ENCODE data around the gene ZNF91.
"Not testable (repeated sequence)": the region's sequence is repeated elsewhere in the genome, so short reads cannot be mapped to it uniquely, and the experiment has no call there.

ZNF91 gene

GRCh38 chr19:23394511-23394910 lies 760 bp downstream of the ZNF91 start:
- no peak for DNase-seq

DNA sequence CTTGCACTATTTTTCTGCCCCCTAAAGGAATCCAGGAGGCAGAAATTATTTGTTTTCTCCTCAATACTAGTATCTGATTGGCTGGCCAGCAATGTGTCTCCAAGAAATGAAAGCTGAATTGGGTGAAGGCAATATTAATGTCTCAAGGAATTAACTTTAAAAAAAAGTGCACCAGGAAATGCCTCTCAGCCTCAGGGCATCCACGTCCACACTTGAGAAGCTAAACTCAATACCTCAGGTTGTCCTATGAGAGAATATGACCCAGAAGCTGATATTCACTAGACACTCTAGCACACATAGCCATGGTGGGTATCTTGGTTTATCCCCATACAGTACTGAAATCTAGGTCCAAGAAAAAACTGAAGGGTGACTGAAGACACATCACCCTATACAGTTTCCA lies 2.1 kb downstream of the ZNF91 start:
- no peak for DNase-seq

DNA sequence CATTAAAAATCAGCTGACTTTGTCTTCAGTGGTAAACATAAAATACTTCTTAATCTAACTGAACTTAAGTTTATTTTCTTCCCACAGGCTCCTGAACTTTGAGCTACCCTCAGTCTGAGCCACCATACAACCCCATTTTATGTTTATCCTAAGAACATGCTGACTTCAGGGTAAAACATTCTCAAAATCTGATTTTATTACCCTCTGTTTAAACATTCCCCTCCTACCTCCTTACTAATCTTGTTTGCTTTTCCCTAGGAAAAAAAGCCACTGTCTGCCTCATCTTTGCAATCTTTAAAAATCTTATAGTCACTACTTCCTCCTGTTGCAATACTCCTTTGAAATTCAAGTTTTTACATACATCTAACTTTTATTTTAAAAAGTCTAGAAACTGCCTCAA lies 4.0 kb downstream of the ZNF91 start:
- no peak for DNase-seq

- DNase-seq: no peak
Measured at GRCh38 chr19:23385404-23385803, 9.9 kb downstream of the ZNF91 start.

DNA sequence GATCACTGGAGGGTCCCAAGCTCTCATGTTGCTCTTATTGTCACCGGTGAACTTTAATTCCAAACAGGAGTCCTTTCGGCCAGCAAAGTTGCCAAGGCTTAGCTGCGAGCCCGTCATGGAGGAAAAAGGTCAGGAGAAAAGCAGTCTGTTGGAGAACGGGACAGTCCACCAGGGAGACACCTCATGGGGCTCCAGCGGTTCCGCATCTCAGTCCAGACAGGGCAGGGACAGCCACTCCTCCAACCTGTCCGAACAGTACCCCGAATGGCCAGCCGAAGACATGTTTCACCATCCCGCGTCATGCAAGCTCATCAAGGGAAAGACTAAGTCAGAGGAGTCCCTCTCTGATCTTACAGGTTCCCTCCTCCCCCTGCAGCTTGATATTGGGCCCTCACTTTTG lies 10.4 kb downstream of the ZNF91 start:
- DNase-seq: no peak

GRCh38 chr19:23384166-23384565 lies 11.1 kb downstream of the ZNF91 start:
- DNase-seq: no peak

- no peak for DNase-seq
Measured at GRCh38 chr19:23382955-23383354, 12.3 kb downstream of the ZNF91 start.

DNA sequence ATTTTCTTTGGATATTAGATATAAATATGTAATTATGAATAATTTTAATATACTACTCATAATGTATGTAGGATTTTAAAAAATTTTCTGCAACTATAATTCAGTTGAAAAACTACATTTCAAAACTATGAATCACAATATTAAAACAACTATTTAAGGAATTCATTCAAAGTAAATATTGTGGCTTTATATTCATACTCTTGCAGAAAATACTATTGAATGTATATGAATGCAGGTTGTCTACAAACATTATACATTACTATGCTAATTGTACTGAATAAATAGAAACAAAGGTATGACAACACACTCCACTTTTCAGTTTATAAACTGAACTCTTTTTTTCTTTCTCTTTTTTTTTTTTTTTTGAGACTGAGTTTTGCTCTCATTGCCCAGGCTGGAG lies 14.2 kb downstream of the ZNF91 start:
- no peak for DNase-seq

- peak in 1 of 3 experiments; percentile 3 for DNase-seq
Measured at GRCh38 chr19:23379671-23380070, 15.6 kb downstream of the ZNF91 start.

DNA sequence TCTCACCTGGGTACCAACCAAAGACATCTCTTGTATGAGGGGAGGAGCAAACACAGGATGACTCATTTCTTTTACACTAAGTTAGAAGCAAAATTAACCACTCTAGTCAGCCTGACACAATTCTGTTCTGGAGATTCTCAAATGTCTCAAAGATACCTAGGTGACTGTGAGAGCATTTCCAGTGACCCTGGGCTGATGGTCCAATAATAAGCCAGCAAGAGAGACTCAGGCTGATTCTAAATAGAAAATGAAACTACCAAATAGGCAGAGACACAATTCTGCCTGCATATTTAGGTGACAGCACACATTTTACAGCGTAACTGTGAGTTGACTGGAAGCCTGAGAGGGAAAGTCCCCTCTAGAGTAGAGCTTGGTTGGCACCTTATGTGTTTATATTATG lies 16.3 kb downstream of the ZNF91 start:
- DNase-seq: no peak

DNA sequence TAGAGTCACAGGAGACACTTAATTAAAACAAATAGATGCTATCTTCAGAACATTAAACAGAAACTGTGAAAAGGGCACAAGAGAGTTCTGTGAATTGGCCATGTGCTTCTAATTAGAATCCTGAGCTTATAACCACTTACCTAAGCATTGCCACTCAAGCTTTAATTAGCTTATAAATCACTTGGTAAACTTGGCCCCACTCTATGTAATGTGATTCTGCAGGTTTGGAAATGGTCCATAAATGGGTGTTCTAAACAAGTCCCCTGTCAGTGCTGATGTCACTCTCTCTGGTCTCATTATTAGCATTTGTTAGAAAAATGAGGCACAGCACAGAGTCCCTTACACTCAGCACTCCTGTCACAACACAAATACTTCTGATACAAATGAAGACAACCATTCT lies 18.0 kb downstream of the ZNF91 start:
- no peak for DNase-seq

- no peak for DNase-seq
Measured at GRCh38 chr19:23366437-23366836, 28.8 kb downstream of the ZNF91 start.

DNA sequence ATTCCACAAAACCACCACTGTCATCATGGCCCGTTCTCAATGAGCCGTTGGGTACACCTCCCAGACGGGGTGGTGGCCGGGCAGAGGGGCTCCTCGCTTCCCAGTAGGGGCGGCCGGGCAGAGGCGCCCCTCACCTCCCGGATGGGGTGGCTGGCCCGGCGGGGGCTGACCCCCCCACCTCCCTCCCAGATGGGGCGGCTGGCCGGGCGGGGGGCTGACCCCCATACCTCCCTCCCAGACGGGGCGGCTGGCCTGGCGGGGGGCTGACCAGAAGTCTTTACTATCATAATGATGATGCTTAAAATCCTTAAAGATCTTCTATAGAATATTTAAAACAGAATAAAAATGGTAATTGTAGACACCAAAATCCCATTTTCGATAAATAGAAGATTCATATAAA lies 29.2 kb downstream of the ZNF91 start:
- DNase-seq: not testable (repeated sequence)

DNA sequence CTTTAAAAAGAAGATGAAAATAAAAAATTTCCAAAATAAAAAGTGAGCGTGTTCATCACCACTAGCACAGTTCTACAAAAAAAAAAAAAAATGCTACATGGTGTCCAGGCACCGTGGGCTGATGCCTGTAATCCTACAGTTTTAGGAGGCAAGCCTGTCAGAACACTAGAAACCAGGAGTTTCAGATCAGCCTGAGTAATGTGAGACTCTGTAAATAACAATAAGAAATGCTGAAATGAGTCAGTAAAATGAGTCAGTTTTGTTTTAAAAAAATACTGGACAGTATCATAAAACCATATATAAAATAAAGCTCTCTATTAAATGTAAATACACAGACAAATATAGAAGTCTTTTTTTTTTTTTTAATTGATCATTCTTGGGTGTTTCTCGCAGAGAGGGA lies 30.0 kb downstream of the ZNF91 start:
- DNase-seq: no peak

DNA sequence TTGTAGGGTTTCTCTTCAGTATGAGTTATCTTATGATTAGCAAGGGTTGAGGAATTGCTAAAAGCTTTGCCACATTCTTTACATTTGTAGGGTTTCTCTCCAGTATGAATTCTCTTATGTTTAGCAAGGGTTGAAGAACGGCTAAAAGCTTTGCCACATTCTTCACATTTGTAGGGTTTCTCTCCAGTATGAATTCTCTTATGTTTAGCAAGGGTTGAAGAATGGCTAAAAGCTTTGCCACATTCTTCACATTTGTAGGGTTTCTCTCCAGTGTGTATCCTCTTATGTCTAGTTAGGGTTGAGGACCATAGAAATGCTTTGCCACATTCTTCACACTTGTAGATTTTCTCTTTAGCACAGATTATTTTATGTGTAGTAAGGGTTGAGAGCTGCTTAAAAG lies 33.4 kb downstream of the ZNF91 start:
- DNase-seq: not testable (repeated sequence)

- DNase-seq: no peak
Measured at GRCh38 chr19:23351806-23352205, 43.5 kb downstream of the ZNF91 start.

DNA sequence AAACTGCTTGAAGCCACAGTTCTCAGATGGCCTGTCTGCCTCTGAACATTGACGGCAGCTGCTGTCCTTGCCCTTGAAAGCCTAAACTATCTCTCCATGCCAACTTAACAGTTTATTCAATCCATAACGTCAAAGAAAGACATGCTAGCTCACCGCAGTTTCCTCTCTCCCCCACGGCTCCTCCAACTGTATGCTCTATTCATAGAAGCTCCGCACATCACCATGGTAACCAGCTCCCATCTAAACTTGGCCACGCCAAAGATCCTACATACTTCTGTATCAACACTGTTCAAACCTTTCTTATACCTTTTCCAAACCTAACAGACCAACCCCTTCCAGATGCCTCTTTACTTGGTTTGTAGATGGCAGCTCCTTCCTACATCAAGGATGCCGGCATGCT lies 48.6 kb downstream of the ZNF91 start:
- DNase-seq: no peak

GRCh38 chr19:23345838-23346237 lies 49.4 kb downstream of the ZNF91 start:
- DNase-seq: no peak

GRCh38 chr19:23343434-23344010 lies 51.7 kb downstream of the ZNF91 start:
- DNase-seq: no peak

- no peak for DNase-seq
Measured at GRCh38 chr19:23328211-23328610, 67.1 kb downstream of the ZNF91 start.

DNA sequence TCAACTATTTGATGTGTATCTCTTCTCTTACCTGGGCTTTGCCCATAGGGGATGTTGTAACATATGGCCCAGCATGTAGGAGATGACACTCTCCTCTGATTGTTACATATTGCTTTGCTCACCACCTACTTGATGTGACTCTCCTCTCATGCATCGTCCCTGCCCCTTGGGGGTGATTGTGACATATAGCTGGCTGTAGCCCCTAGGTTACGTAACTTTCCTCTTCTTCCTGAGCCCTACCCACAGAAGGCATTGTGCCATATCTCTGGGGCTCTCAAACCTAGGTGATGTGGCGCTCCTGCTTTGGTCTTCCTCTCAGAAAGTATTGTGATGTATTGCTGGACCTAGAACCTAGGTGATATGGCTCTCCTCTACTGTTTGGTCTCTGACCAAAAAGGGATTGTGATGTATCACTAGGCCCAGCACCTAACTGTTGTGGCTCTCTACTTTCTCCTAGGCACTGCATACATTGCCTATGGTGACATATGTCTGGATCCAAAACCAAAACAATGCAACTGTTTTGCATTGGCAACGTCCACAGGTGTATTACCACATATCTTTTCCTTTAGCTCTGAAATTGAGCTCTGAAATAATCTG lies 73.2 kb downstream of the ZNF91 start:
- no peak for DNase-seq

GRCh38 chr19:23321403-23321802 lies 73.9 kb downstream of the ZNF91 start:
- DNase-seq: not testable (repeated sequence)

- not testable (repeated sequence) for DNase-seq
Measured at GRCh38 chr19:23319571-23319970, 75.7 kb downstream of the ZNF91 start.

- DNase-seq: not testable (repeated sequence)
Measured at GRCh38 chr19:23318941-23319340, 76.3 kb downstream of the ZNF91 start.

- no peak for DNase-seq
Measured at GRCh38 chr19:23318143-23318542, 77.1 kb downstream of the ZNF91 start.
